Tibial artery (tissue), 4 donors: ENCODE measurements around the gene LCN2.

Experiments
- DNase-seq, 2 donors: peaks; one replicate each; pipeline ENCODE4 v3.0.0-alpha.2; 2019
- H3K27ac ChIP-seq, 2 donors: fragments of 200-600 bp; sonication (generic) in 1 of 2; 1 replicate in 1 of 2; 2 replicates in 1 of 2; pipeline ENCODE4 v1.5.1; 2018 to 2019; ENCODE audit warnings: mild to moderate bottlenecking in 1 of 2
- H3K27me3 ChIP-seq, 2 donors: fragments of 200-600 bp; sonication (generic) in 1 of 2; one replicate each; pipeline versions ENCODE4 v1.5.1 to v1.6.0; 2016 to 2019
- H3K36me3 ChIP-seq, 3 donors: fragments of 200-600 bp; sonication (generic) in 2 of 3; one replicate each; pipeline ENCODE4 v1.5.1; 2016 to 2019; ENCODE audit warnings: mild to moderate bottlenecking in 2 of 3
- H3K4me1 ChIP-seq, 4 donors: fragments of 200-600 bp; sonication (generic) in 2 of 4; 1 replicate in 3 of 4; 2 replicates in 1 of 4; pipeline ENCODE4 v1.5.1; 2016 to 2019
- H3K4me3 ChIP-seq, 2 donors: fragments of 200-600 bp; sonication (generic) in 1 of 2; 1 replicate in 1 of 2; 2 replicates in 1 of 2; pipeline ENCODE4 v1.5.1; 2018 to 2019; ENCODE audit warnings: mild to moderate bottlenecking in 2 of 2
- H3K9me3 ChIP-seq, 3 donors: fragments of 200-600 bp; sonication (generic) in 1 of 3; one replicate each; pipeline ENCODE4 v1.5.1; 2016 to 2019
- CTCF ChIP-seq, 2 experiments: fragments of 200-600 bp in 1 of 2; fragments of 450-650 bp in 1 of 2; IDR thresholded peaks; one replicate each; pipeline ENCODE4 v1.5.1; 2017 to 2019; ENCODE audit warnings: antibody characterized with exemption in 2 of 2, mild to moderate bottlenecking in 1 of 2, moderate library complexity in 1 of 2
- intact Hi-C: fragments of 100-400 bp; cut with DNase I; formaldehyde crosslinking; loops from one replicate; pipeline ENCODE4 v1.15.0; 2023; ENCODE audit warnings: low total_unique reads

The LCN2 gene

GRCh38 chr9:128169925-128170324, 20.7 kb downstream of the LCN2 start:
- DNase-seq: no peak
- H3K4me1 ChIP-seq: no peaks in the 10 kb centered on the region
- no peaks in the 10 kb centered on the region for H3K27me3 ChIP-seq
- H3K27ac ChIP-seq: no peak overlapping the region
- intact Hi-C loops: no loop called here
- peaks cover 36 to 90% (median 72%) of the 10 kb centered on the region in 3 donors for H3K36me3 ChIP-seq
- no peak overlapping the region for H3K4me3 ChIP-seq
- no peaks in the 10 kb centered on the region for H3K9me3 ChIP-seq
- TF ChIP-seq CTCF (IDR thresholded peaks at IDR 0.05): no peak

- TF ChIP-seq CTCF (IDR thresholded peaks at IDR 0.05): no peak
- no peaks in the 10 kb centered on the region for H3K9me3 ChIP-seq
- intact Hi-C loops: no loop called here
- no peak overlapping the region for H3K4me3 ChIP-seq
- H3K27me3 ChIP-seq: no peaks in the 10 kb centered on the region
- no peak overlapping the region for H3K27ac ChIP-seq
- no peaks in the 10 kb centered on the region for H3K4me1 ChIP-seq
- peaks cover 52 to 91% (median 76%) of the 10 kb centered on the region in 3 donors for H3K36me3 ChIP-seq
- no peak for DNase-seq
Measured at GRCh38 chr9:128174062-128174461, 24.8 kb downstream of the LCN2 start.

DNA sequence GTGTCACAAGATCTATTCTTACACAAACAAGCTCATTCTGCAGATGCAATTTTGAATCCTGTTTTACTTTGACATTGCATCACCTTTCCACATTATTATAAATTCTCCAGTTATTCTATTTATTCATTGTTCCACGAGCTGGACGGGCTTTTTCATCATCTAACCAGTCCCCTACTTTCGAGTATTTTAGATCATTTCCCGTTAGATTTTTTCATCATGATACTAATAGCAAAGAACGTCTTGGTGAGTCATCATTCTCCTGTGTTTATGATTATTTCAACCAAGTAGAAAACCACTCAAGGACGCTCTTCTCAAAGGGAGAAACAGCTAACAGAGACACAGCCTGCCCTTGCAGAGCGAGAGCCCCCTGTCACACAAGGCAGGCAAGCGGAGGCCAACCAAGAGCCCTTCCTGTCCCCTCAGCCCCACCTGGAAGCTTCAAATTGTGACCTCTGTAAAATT, 25.9 kb downstream of the LCN2 start:
- intact Hi-C loops: no loop called here
- Histone ChIP-seq H3K4me3 (no peak overlapping the region), H3K27me3 (no peaks in the 10 kb centered on the region), H3K36me3 (peaks cover 52 to 91% (median 76%) of the 10 kb centered on the region in 3 donors), H3K4me1 (no peaks in the 10 kb centered on the region), H3K27ac (no peak overlapping the region), H3K9me3 (no peaks in the 10 kb centered on the region)
- DNase-seq: no peak
- TF ChIP-seq CTCF (IDR thresholded peaks at IDR 0.05): no peak

DNA sequence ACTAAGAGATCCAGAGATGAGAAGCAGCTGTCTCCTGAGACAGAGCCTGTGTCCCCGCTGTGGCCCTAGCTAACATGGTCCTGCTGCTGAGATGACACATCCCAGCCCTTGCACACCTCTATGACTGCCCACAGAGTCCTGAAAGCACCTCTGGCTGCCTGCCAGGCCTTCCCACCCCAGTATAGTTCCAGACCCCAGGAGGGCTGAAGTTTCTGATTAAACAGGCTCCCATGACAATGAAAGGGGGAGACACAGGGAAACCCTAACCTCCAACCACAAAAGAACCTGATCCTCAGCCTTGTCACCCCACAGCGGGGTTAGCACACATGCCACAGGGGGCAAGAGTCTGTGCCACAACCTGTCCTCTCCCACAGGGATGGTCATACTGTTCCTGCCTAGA, 26.5 kb downstream of the LCN2 start:
- TF ChIP-seq CTCF (IDR thresholded peaks at IDR 0.05): no peak
- Histone ChIP-seq H3K4me1 (no peaks in the 10 kb centered on the region), H3K9me3 (no peaks in the 10 kb centered on the region), H3K4me3 (no peak overlapping the region), H3K27ac (no peak overlapping the region), H3K36me3 (peaks cover 55 to 91% (median 76%) of the 10 kb centered on the region in 3 donors), H3K27me3 (no peaks in the 10 kb centered on the region)
- DNase-seq: no peak
- intact Hi-C loops: no loop called here

GRCh38 chr9:128178806-128179431, 29.7 kb downstream of the LCN2 start:
- TF ChIP-seq CTCF (IDR thresholded peaks at IDR 0.05): no peak
- Histone ChIP-seq H3K27ac (no peak overlapping the region), H3K4me1 (no peaks in the 10 kb centered on the region), H3K4me3 (no peak overlapping the region), H3K9me3 (no peaks in the 10 kb centered on the region), H3K27me3 (no peaks in the 10 kb centered on the region), H3K36me3 (peaks cover 62 to 88% (median 86%) of the 10 kb centered on the region in 3 donors)
- intact Hi-C loops: no loop called here
- no peak for DNase-seq
